BLaER1 treated with 17β-estradiol and CSF1 and Interleukin-3, amounts not matched to agents 10 nM and 100 nM (cell line): ENCODE results near the gene IPPK.
"Not testable (repeated sequence)": the region's sequence is repeated elsewhere in the genome, so short reads cannot be mapped to it uniquely, and the experiment has no call there.

ENCODE experiments used
- H3K27ac ChIP-seq, 11 experiments: shearing (Covaris generic); formaldehyde crosslinking; 2 replicates each; pipeline ENCODE4 v1.8.1; 2022
- H3K27me3 ChIP-seq, 11 experiments: shearing (Covaris generic); formaldehyde crosslinking; 2 replicates each; pipeline ENCODE4 v1.8.1; 2022
- H3K36me3 ChIP-seq, 11 experiments: shearing (Covaris generic); formaldehyde crosslinking; 2 replicates each; pipeline ENCODE4 v1.8.1; 2022
- H3K4me1 ChIP-seq, 10 experiments: shearing (Covaris generic); formaldehyde crosslinking; 2 replicates each; pipeline ENCODE4 v1.8.1; 2022
- H3K4me2 ChIP-seq, 11 experiments: shearing (Covaris generic); formaldehyde crosslinking; 2 replicates each; pipeline ENCODE4 v1.8.1; 2022
- H3K4me3 ChIP-seq, 10 experiments: shearing (Covaris generic); formaldehyde crosslinking; 2 replicates each; pipeline ENCODE4 v1.8.1; 2022
- H3K9ac ChIP-seq, 11 experiments: shearing (Covaris generic); formaldehyde crosslinking; 2 replicates each; pipeline ENCODE4 v1.8.1; 2022
- H3K9me3 ChIP-seq, 11 experiments: shearing (Covaris generic); formaldehyde crosslinking; replicated peaks in 1 of 11; 2 replicates each; pipeline ENCODE4 v1.8.1; 2022
- H4K20me1 ChIP-seq, 11 experiments: shearing (Covaris generic); formaldehyde crosslinking; 2 replicates each; pipeline ENCODE4 v1.8.1; 2022
- Cebpa-rat ChIP-seq, 11 experiments: shearing (Covaris generic); IDR thresholded peaks; 2 replicates each; pipeline ENCODE4 v1.8.1; 2022

IPPK gene

DNA sequence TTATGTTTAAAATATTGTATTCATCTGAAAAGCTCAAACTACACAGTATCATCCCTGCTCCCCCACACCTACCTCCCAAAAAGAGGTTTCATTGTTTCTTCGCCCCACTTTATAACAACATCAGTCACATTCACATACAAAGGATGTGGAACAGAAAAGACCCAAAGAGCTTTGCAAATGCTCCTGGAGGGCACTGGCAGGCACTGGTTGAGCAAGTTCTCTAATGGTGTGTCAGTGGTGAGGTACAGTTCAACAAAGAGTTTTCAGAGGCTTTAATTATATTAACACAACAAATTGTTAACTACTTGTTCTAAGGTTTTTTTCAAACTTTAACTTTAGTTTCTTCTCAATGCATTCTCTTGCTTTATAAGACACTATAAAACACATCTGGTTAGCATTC lies 80.0 kb downstream of the IPPK start:
- Histone ChIP-seq H3K9ac (no peak overlapping the region), H3K4me1 (peaks cover 0 to 11% (median 8%) of the 10 kb centered on the region in 10 experiments; a peak in 10 of 20 replicates), H3K9me3 (peaks cover 3 to 19% (median 14%) of the 10 kb centered on the region in 11 experiments; a peak in 14 of 22 replicates), H3K4me3 (no peak overlapping the region), H3K27me3 (no peaks in the 10 kb centered on the region), H3K27ac (no peak overlapping the region), H3K36me3 (0 out of 22 replicates have a peak, but pooled peaks cover 0 to 3% (median 0%) of the 10 kb centered on the region in 11 experiments), H3K4me2 (peak overlapping the region in 5 of 11 experiments; percentile 5 to 53 (median 46); a peak in 7 of 22 replicates), H4K20me1 (no peaks in the 10 kb centered on the region)
- TF ChIP-seq Cebpa-rat (IDR thresholded peaks at IDR 0.05): no peak

DNA sequence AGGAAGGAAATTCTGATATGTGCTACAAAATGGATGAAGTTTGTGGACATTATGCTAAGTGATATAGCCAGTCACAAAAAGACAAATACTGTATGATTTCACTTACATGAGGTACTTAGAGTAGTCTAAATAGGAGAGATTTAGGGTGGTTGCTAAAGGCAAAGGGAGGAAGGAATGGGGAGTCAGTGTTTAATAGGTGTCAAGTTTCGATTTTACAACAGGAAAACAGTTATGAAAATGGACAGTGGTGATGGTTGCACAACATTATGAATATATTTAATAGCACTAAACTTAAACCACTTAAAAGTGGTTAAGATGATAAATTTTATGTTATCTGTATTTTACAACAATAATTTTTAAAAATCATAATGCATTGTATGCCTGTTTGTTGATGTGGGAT lies 93.8 kb downstream of the IPPK start:
- Histone ChIP-seq H3K36me3 (peaks cover 0 to 7% (median 0%) of the 10 kb centered on the region in 11 experiments; a peak in 3 of 22 replicates), H3K4me1 (no peaks in the 10 kb centered on the region), H3K27me3 (no peaks in the 10 kb centered on the region), H3K9ac (no peak overlapping the region), H3K9me3 (peaks cover 10 to 23% (median 21%) of the 10 kb centered on the region in 11 experiments; a peak in 20 of 22 replicates), H3K4me2 (no peak overlapping the region), H3K4me3 (no peak overlapping the region), H4K20me1 (no peaks in the 10 kb centered on the region), H3K27ac (no peak overlapping the region)
- no peak for TF ChIP-seq Cebpa-rat (IDR thresholded peaks at IDR 0.05)

GRCh38 chr9:92573612-92574011 lies 96.3 kb downstream of the IPPK start:
- H3K9me3 ChIP-seq: peaks cover 10 to 27% (median 21%) of the 10 kb centered on the region in 11 experiments; a peak in 20 of 22 replicates
- not testable (repeated sequence) for H3K9ac ChIP-seq, H3K4me1 ChIP-seq, H3K27me3 ChIP-seq, H3K36me3 ChIP-seq, H3K4me2 ChIP-seq, H3K27ac ChIP-seq, H3K4me3 ChIP-seq, H4K20me1 ChIP-seq

DNA sequence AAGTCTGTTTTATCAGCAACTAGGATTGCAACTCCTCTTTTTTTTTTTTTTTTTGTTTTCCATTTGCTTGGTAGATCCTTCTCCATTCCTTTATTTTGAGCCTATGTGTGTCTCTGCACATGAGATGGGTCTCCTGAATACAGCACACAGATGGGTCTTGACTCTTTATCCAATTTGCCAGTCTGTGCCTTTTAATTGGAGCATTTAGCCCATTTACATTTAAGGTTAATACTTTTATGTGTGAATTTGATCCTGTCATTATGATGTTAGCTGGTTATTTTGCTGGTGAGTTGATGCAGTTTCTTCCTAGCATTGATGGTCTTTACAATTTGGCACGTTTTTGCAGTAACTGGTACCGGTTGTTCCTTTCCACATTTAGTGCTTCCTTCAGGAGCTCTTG lies 98.1 kb downstream of the IPPK start:
- H3K4me1 ChIP-seq, H3K27ac ChIP-seq, H4K20me1 ChIP-seq, H3K4me2 ChIP-seq, H3K27me3 ChIP-seq, H3K4me3 ChIP-seq, H3K9ac ChIP-seq, H3K36me3 ChIP-seq: not testable (repeated sequence)
- peaks cover 18 to 32% (median 25%) of the 10 kb centered on the region in 11 experiments; a peak in 21 of 22 replicates for H3K9me3 ChIP-seq

DNA sequence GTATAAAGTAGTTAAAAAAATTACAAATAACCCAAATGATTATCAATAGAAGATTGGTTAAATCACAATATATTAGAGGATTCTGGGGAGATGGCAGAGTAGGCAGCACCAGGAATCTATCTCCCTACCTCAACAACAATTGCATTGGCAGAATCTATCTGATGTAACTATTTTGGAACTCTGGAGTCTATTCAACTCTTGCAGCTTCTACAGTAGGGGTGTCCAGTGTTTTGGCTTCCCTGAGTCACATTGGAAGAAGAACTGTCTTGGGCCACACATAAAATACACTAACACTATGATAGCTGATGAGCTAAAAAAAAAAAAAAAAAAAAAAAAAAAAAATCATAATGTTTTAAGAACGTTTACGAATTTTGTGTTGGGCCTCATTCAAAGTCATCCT lies 104.9 kb downstream of the IPPK start:
- no peak overlapping the region for H3K9ac ChIP-seq

GRCh38 chr9:92564504-92564903 lies 105.4 kb downstream of the IPPK start:
- Histone ChIP-seq H3K36me3 (peaks cover 0 to 12% (median 0%) of the 10 kb centered on the region in 11 experiments; a peak in 3 of 22 replicates), H3K9me3 (peaks cover 15 to 28% (median 23%) of the 10 kb centered on the region in 11 experiments), H3K27me3 (no peaks in the 10 kb centered on the region), H3K4me3 (no peak overlapping the region), H3K4me1 (no peaks in the 10 kb centered on the region), H3K4me2 (no peak overlapping the region), H3K27ac (no peak overlapping the region), H4K20me1 (no peaks in the 10 kb centered on the region), H3K9ac (no peak overlapping the region)
- no peak for TF ChIP-seq Cebpa-rat (IDR thresholded peaks at IDR 0.05)

More for the DNA sequence above, 104.9 kb downstream of the IPPK start:
- H4K20me1 ChIP-seq: no peaks in the 10 kb centered on the region
- H3K4me3 ChIP-seq: no peak overlapping the region
- no peak overlapping the region for H3K4me2 ChIP-seq
- H3K9me3 ChIP-seq: peaks cover 13 to 28% (median 23%) of the 10 kb centered on the region in 11 experiments
- H3K4me1 ChIP-seq: no peaks in the 10 kb centered on the region
- peaks cover 0 to 12% (median 0%) of the 10 kb centered on the region in 11 experiments; a peak in 3 of 22 replicates for H3K36me3 ChIP-seq
- no peak for TF ChIP-seq Cebpa-rat (IDR thresholded peaks at IDR 0.05)
- no peak overlapping the region for H3K27ac ChIP-seq
- no peaks in the 10 kb centered on the region for H3K27me3 ChIP-seq
